Measurements from ENCODE around the gene CORT.
"Not testable (repeated sequence)": the region's sequence is repeated elsewhere in the genome, so short reads cannot be mapped to it uniquely, and the experiment has no call there.

CORT gene, protein sequence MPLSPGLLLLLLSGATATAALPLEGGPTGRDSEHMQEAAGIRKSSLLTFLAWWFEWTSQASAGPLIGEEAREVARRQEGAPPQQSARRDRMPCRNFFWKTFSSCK

DNA sequence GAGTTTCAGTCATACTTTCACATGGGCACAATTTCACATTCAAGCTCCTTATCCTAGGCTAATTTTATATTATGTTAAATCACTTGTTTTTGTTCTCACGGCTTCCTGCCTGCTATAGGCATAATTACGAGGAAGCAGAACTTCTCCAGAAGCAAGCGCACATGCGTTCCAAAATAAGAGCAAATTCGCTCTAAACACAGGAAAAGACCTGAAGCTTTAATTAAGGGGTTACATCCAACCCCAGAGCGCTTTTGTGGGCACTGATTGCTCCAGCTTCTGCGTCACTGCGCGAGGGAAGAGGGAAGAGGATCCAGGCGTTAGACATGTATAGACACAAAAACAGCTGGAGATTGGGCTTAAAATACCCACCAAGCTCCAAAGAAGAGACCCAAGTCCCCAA lies at the start of gene CORT:
Gene CORT (plus strand): TSS at position 281 of the 400 bp plus-strand sequence. CDS start 193 bp downstream, outside the sequence.
- intact Hi-C loops (cut with DNase I): no loop called here
- peak in 4 of 42 donors; percentile 16 to 32 (median 22) for DNase-seq

DNA sequence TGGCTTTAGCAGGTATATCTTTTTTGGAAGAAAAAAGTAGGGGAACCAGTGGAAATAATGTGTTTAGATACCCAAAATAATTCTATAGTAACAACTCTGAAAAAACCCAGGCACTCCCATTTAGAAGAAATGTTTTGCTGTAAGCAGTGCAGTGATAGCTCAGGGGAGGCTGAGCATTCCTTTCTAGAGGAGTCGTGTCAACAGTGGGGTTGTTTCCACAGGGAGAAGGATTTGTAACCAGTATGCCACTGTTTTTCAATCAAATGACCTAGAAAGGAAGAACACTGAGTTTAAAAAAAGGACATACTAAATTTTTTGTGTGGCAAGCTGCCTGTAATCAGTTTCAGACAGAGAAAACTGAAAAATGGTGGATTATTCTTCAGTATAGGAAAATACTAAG lies 48.5 kb upstream of the CORT start:
- no peak for DNase-seq
- intact Hi-C loops (cut with DNase I): no loop called here

DNA sequence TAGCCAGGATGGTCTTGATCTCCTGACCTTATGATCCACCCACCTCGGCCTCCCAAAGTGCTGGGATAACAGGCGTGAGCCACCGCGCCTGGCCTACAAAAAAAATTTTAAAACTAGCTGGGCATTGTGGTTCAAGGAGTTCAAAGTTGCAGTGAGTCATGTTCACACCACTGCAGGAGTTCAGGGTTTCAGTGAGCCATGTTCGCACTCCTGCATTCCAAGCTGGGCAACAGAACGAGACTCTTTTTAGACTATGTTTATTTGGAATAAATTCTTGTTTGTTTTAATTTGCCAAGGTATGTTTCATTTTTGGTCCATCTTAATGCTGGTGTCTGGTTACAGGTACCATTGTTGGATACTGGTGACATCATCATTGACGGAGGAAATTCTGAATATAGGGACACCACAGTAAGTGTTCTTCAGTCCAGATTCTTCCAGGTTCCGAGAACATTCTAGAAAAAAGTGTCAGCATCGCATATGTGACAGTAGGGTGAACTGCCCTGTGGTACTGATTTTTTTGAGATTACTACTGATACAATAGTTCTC lies 47.0 kb upstream of the CORT start:
- intact Hi-C loops (cut with DNase I): no loop called here
- DNase-seq: no peak

DNA sequence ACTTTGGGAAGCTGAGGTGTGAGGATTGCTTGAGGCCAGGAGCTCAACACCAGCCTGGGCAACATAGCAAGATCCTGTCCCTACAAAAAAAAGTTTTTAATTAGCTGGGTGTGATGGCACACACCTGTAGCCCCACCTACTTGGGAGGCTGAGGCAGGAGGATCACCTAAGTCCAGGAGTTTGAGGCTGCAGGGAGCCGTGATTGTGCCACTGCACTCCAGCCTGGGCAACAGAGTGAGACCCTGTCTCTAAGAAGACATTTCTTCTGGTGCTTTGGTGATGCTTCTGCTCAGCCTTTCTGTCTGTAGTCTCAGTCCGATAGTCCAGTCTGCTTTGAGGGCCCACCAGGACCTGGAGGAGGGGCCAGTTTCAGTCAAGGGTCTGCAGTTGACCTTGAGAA lies 42.6 kb upstream of the CORT start:
- no peak for DNase-seq
- intact Hi-C loops (cut with DNase I): no loop called here

DNA sequence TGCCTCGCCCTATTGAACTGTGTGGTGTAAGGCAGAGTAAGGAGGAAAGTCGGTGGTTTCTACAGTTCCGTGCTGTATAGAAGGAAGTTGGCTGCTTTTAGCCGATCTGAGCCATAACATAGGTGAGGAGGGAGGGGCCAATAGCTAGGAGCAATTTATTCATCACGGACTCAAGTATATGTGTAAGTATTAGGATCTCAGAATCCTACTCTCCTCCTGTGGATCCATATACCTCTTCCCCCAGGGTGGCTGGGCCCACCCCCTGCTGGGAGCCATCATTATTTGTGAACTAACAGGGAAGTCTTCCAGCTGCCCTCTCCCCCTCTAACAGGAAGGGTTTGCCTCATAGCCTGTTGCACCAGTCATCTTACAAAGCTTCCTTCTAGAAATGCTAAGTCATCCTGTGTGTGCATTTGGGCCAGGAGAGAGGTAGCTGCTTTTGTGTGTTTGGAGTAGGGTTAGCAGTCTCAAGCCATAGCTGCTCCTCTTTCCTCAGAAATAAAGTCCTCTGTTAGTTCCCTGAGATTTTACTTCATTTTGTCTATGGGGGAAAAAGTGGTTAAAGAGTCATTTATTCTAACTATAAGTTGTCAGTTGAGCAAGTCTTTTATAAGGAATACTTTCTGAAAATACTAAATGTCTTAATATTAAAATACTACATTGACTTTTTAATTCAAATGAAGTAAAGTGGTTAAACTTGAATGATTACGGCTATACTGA lies 34.5 kb upstream of the CORT start:
- intact Hi-C loops (cut with DNase I): no loop called here
- peak in 11 of 42 donors; percentile 7 to 63 (median 30) for DNase-seq

DNA sequence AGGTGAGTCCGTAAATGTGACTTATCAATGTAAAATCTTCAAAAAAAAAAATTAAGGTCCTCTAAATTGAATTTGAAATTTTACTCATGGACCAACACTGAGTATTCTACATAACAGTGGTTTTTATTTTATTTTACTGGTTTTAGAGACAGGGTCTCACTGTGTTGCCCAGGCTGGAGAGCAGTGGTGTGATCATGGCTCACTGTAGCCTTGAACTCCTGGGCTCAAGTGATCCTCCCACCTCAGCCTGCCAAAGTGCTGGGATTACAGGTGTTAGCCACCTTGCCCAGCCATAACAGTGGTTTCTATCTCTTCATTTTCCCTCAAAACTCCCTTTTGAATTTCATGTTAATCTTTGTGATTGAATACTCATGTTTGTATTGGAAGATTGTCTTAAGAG lies 33.9 kb upstream of the CORT start:
- intact Hi-C loops (cut with DNase I); DNase-seq: not testable (repeated sequence)

DNA sequence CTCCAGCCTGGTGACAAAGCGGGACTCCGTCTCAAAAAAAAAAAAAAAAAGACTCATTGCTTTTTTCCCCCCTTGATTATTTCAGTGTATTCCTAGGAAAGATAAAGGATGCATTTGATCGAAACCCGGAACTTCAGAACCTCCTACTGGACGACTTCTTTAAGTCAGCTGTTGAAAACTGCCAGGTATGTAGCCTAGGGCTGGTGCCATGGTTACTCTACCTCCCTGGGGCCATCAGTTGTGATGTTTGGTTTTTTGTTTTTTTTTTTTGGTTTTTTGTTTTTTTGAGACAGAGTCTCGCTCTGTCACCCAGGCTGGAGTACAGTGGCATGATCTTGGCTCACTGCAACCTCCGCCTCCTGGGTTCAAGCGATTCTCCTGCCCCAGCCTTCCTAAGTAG lies 31.1 kb upstream of the CORT start:
- intact Hi-C loops (cut with DNase I); DNase-seq: not testable (repeated sequence)

DNA sequence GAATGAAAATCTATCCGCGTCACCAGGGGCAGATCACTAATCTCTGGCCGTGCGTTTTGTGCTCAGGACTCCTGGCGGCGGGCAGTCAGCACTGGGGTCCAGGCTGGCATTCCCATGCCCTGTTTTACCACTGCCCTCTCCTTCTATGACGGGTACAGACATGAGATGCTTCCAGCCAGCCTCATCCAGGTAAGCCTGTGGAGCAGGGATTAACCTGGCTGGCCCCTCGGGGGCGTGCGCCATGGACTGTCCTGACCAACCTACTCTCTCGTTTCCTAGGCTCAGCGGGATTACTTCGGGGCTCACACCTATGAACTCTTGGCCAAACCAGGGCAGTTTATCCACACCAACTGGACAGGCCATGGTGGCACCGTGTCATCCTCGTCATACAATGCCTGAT lies 30.5 kb upstream of the CORT start:
- intact Hi-C loops (cut with DNase I): no loop called here

DNA sequence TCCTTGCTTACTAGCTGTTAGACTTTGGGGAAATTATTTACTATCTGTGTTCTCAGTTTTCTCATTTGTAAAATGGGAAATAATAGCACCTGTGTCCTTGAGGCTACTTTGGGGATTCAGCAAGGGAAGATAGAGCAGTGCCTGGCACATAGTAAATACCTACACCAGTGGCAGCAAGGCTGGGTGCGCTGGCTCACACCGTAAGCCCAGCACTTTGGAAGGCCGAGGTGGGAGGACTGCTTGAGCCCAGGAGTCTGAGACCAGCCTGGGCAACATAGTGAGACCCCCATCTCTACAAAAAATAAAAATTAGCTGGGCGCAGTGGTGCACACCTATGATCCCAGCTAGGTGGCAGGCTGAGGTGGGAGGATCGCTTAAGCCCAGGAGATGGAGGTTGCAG lies 28.2 kb upstream of the CORT start:
- DNase-seq: no peak
- intact Hi-C loops (cut with DNase I): loop anchor here (10.0 kb wide), 1 partner anchor 547 kb away; no protein-coding TSS in a partner anchor

More for the DNA sequence above, 30.5 kb upstream of the CORT start:
- no peak for DNase-seq

DNA sequence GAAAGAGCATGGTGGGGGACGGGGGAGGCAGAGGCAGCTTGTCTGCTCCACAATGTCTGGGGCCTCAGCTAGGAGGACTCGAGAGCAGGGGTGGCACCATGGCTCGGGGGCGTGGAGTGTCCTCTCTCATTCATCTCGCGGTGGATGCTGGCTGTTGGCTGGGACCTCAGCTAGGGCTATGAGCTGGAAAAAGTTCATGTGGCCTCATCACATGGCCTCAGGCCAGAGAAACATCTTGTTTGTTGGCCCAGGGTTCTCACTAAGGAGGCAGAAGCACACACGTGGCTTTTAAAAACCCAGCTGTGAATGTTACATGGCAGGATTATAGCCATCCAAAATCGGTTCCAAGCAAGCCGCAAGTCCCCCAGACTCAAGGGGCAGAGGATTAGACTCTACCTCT lies 25.8 kb upstream of the CORT start:
- intact Hi-C loops (cut with DNase I): loop anchor here (10.0 kb wide), 1 partner anchor 549 kb away; no protein-coding TSS in a partner anchor
- DNase-seq: peak in 11 of 42 donors; percentile 12 to 67 (median 32)

DNA sequence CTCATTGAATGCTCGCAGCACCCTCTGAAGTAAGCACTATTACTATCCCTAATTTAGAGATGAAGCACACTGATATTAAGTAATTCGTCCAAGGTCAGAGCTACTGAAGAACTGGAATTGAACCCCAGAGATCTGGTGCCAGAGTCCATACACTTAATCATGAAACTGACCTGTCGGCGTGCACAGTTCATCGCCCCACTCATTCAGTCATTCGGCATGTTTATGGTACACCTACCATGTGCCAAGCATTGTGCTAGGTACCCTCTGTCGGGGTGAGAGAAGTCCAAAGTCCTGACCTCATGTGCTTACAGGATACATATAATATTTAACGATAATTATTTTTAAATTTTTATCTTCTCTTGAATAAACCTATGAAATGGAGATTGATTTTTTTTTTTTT lies 25.2 kb upstream of the CORT start:
- intact Hi-C loops (cut with DNase I): loop anchor here (10.0 kb wide), 1 partner anchor 550 kb away; no protein-coding TSS in a partner anchor
- DNase-seq: no peak

DNA sequence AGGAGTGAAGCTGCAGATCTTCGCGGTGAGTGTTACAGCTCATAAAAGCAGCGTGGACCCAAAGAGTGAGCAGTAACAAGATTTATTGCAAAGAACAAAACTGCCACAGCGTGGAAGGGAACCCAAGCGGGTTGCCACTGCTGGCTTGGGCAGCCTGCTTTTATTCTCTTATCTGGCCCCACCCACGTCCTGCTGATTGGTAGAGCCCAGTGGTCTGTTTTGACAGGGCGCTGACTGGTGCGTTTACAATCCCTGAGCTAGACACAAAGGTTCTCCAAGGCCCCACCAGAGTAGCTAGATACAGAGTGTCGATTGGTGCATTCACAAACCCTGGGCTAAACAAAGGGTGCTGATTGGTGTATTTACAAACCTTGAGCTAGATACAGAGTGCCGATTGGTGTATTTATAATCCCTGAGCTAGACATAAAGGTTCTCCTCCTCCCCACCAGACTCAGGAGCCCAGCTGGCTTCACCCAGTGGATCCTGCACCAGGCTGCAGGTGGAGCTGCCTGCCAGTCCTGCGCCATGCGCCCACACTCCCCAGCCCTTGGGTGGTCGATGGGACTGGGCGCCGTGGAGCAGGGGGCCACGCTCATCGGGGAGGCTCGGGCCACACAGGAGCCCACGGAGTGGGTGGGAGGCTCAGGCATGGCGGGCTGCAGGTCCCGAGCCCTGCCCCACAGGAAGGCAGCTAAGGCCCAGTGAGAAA lies 23.9 kb upstream of the CORT start:
- intact Hi-C loops (cut with DNase I): loop anchor here (10.0 kb wide), 1 partner anchor 551 kb away; no protein-coding TSS in a partner anchor
- not testable (repeated sequence) for DNase-seq

DNA sequence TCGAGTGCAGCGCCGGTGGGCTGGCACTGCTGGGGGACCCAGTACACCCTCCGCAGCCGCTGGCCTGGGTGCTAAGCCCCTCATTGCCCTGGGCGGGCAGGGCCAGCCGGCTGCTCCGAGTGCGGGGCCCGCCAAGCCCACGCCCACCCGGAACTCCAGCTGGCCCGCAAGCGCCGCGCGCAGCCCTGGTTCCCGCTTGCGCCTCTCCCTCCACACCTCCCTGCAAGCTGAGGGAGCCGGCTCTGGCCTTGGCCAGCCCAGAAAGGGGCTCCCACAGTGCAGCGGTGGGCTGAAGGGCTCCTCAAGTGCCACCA lies 23.3 kb upstream of the CORT start:
- not testable (repeated sequence) for DNase-seq
- intact Hi-C loops (cut with DNase I): loop anchor here (10.0 kb wide), 1 partner anchor 552 kb away; no protein-coding TSS in a partner anchor

DNA sequence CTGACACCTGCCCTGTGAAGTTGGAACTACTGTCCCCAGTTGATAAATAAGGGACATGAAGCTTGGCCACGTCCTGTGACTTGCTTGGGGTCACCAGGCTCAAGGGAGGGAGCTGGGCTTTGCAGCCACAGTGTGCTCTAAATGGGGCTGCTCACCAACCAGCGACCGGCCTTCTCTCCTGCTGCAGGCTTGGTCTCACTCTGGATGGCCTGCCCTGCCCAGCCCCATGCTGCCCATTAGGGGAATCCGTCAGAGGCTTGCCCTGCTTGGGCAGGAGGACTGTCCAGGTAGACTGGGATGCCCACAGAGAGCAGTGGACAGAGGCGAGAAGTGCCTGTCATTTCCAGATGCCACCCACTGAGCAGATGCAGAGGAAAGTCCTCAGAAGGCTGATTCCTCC lies 20.8 kb upstream of the CORT start:
- intact Hi-C loops (cut with DNase I): loop anchor here (10.0 kb wide), 1 partner anchor 554 kb away; no protein-coding TSS in a partner anchor
- DNase-seq: peak in 1 of 42 donors; percentile 15

DNA sequence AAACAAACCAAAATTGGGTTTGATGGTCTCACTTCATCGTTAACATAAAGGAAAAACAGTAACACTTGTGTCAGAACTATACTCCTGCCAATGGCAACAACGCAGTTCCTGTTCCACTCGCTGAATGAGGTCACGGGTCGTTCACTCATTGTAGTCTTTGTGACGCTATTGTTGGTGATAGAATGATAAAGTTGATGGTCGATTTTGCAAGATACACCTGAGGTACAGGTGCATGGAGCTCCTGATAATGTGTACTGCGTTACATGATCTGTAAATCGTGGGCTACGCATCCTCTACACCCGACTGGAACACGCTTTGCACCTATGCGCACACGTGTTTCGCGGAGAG lies 20.0 kb upstream of the CORT start:
- intact Hi-C loops (cut with DNase I): loop anchor here (2.0 to 10.0 kb wide), 2 partner anchors 53 to 555 kb away; no protein-coding TSS in a partner anchor
- peak in 10 of 42 donors; percentile 8 to 38 (median 19) for DNase-seq

DNA sequence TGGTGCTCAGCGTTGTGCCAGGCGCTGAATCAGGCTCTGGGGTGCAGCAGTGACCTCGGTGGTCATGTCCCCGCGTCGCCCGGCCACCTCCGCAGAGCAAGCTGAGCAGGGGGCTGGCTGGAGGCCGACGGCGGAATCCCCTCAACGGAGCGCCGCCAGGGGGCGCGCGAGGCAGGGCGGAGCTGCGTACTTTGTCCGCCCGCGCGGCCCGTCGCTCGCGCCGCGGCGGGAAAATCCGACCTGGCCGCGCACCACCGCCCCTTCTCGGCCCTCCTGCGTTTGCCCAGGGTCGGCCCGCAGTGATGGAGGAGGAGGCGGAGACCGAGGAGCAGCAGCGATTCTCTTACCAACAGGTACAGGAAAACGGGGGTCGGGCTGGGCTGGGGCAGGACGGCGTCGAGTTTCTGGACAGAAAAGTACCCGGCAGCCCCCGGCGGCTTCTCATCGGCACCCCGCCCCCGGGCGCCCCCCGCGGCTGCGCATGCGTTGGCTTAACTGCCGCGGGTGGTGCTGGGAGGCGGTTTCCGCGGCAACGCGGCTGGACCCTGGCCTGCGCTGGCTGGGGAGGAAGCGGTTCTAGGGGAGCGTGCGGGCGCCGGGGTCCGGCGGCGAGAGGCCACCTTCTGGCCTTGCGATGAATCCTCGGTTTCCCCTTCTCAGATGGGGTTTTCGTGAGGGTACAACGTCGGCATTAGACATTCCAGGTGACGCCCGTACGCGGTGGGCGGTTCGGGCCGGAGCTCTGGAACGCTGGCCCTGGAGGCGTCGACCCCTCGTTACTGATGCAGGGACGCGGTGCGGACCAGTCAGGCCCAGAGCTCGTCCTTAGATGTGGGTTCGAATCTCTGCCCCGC lies 19.4 kb upstream of the CORT start, which contains the start of gene CENPS:
Gene CENPS (plus strand): TSS at position 218 of the 854 bp plus-strand sequence. CDS start 85 bp downstream, at position 303.
- intact Hi-C loops (cut with DNase I): loop anchor here (2.0 kb wide), 1 partner anchor 54 kb away; no protein-coding TSS in a partner anchor
- peak; percentile 29 to 95 (median 84) for DNase-seq

DNA sequence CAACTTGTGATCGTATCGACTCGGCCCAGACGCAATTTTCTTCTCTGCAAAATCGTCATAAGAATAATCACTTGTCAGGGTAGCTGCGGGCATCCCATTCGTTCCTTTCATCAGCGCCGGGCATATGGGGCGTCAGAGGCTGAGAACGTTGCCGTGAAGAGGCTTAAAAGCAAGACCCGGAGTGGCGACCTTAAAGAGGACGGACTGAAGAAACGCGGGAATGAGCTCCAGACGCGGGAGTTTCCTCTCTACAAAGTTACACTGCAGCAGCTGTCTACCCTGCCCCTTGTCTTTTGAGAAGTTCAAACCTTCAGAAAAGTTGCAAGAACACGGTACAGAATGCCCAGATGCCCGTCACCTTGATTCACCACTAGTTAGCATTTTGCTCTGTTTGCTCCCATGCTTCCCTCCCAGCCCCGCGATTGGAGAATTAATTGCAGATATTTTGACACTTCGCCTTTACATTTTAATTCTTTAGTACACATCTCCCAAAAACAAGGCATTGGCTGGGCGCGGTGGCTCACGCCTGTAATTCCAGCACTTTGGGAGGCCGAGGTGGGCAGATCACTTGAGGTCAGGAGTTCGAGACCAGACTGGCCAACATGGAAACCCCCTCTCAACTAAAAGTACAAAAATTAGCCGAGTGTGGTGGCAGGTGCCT lies 18.6 kb upstream of the CORT start:
- peak in 6 of 42 donors; percentile 4 to 24 (median 10) for DNase-seq
- intact Hi-C loops (cut with DNase I): loop anchor here (2.0 kb wide), 1 partner anchor 54 kb away; no protein-coding TSS in a partner anchor
